SK-N-SH (cell line): ENCODE measurements around the gene LEFTY1. TPM values are rescaled to one million over a fixed set of nuclear protein-coding genes. Genes with fewer than 3 reads are reported as not detected.

Source experiments
- CTCF ChIA-PET: fragments of 300-600, 350-600 bp; formaldehyde crosslinking; extraction: SDS; loops from one replicate; lab custom pipeline; 2021; lab: Yijun Ruan, JAX
- POLR2A ChIA-PET: fragments of 350-600 bp; sonication (Branson Sonifier 250); formaldehyde crosslinking; extraction: SDS; loops from one replicate; lab custom pipeline; 2020; ENCODE audit warnings: antibody characterized with exemption, inconsistent platforms; lab: Yijun Ruan, JAX
- DNase-seq: peaks from one replicate; pipeline ENCODE4 v3.0.0; 2012
- H2AFZ ChIP-seq: fragments of 200-600 bp; sonication (generic); 2 replicates; pipeline ENCODE4 v1.8.1; 2016; ENCODE audit warnings: antibody characterized with exemption, mild to moderate bottlenecking, low read depth
- H3F3A ChIP-seq: fragments of 200-600 bp; sonication (generic); replicated peaks from 2 replicates; pipeline ENCODE3; 2016; ENCODE audit warnings: antibody characterized with exemption, mild to moderate bottlenecking; ENCODE audit not compliant: insufficient read depth
- H3K27ac ChIP-seq, 2 experiments: fragments of 200-500 bp in 1 of 2; fragments of 200-600 bp in 1 of 2; sonication (Bioruptor generic) in 1 of 2; sonication (generic), shearing (Covaris generic) in 1 of 2; 2 replicates each; pipeline versions ENCODE4 v1.5.1 to v1.6.1; 2014 to 2016; ENCODE audit warnings: low read depth in 2 of 2, inconsistent platforms in 1 of 2, low read length in 1 of 2, mild to moderate bottlenecking in 1 of 2, mixed read lengths in 1 of 2
- H3K27me3 ChIP-seq: fragments of 200-600 bp; sonication (generic), shearing (Covaris generic); 2 replicates; pipeline ENCODE4 v1.6.1; 2016; ENCODE audit warnings: mixed run types; ENCODE audit not compliant: insufficient read depth
- H3K36me3 ChIP-seq, 2 experiments: fragments of 200-500 bp in 1 of 2; fragments of 200-600 bp in 1 of 2; sonication (Bioruptor generic) in 1 of 2; sonication (generic) in 1 of 2; replicated peaks in 1 of 2; 2 replicates each; pipeline versions ENCODE3 to v1.5.1; 2014 to 2016; ENCODE audit warnings: low read length in 1 of 2, mild to moderate bottlenecking in 1 of 2; ENCODE audit not compliant: insufficient read depth in 2 of 2, control insufficient read depth in 1 of 2
- H3K4me1 ChIP-seq, 2 experiments: fragments of 200-500 bp in 1 of 2; fragments of 200-600 bp in 1 of 2; sonication (Bioruptor generic) in 1 of 2; sonication (generic), shearing (Covaris generic) in 1 of 2; 2 replicates each; pipeline versions ENCODE4 v1.5.1 to v1.6.1; 2014 to 2016; ENCODE audit warnings: low read depth in 1 of 2, low read length in 1 of 2, mixed run types in 1 of 2; ENCODE audit not compliant: insufficient read depth in 2 of 2, control insufficient read depth in 1 of 2
- H3K4me2 ChIP-seq: fragments of 200-600 bp; sonication (generic), shearing (Covaris generic); 2 replicates; pipeline ENCODE4 v1.6.1; 2017; ENCODE audit warnings: mixed run types
- H3K4me3 ChIP-seq, 2 experiments: fragments of 200-500 bp in 1 of 2; fragments of 200-600 bp in 1 of 2; sonication (Bioruptor generic) in 1 of 2; sonication (generic), shearing (Covaris generic) in 1 of 2; 2 replicates each; pipeline versions ENCODE4 v1.5.1 to v1.8.1; 2014 to 2016; ENCODE audit warnings: low read depth in 2 of 2, inconsistent platforms in 1 of 2, low read length in 1 of 2, mild to moderate bottlenecking in 1 of 2, mixed read lengths in 1 of 2, moderate library complexity in 1 of 2
- H3K79me2 ChIP-seq: fragments of 200-600 bp; sonication (generic); 2 replicates; pipeline ENCODE4 v1.8.1; 2017; ENCODE audit warnings: mild to moderate bottlenecking; ENCODE audit not compliant: insufficient read depth
- H3K9ac ChIP-seq: fragments of 200-600 bp; sonication (generic); 2 replicates; pipeline ENCODE4 v1.6.1; 2017; ENCODE audit warnings: mixed run types
- H3K9me2 ChIP-seq: fragments of 200-600 bp; sonication (generic); 2 replicates; pipeline ENCODE4 v1.6.1; 2017; ENCODE audit warnings: mixed run types
- H3K9me3 ChIP-seq: fragments of 200-600 bp; sonication (generic); 2 replicates; pipeline ENCODE4 v1.6.1; 2017; ENCODE audit warnings: mixed run types, mild to moderate bottlenecking, moderate library complexity
- H4K20me1 ChIP-seq: fragments of 200-600 bp; sonication (generic); 2 replicates; pipeline ENCODE4 v1.6.1; 2017; ENCODE audit warnings: mild to moderate bottlenecking, mixed run types; ENCODE audit not compliant: insufficient read depth
- CHD2 ChIP-seq: fragments of 150-350 bp; IDR thresholded peaks from 2 replicates; pipeline ENCODE4 v1.6.1; 2018; ENCODE audit warnings: low read length; ENCODE audit not compliant: partially characterized antibody
- CTCF ChIP-seq: fragments of 200-600 bp; sonication (generic); IDR thresholded peaks from 2 replicates; pipeline ENCODE4 v1.6.1; 2017; ENCODE audit warnings: antibody characterized with exemption, mild to moderate bottlenecking, moderate library complexity
- EP300 ChIP-seq, 2 experiments: IDR thresholded peaks; 2 replicates each; pipeline versions ENCODE4 v1.4.0 to v1.6.1; 2012; ENCODE audit warnings: borderline replicate concordance in 1 of 2, low read depth in 1 of 2, low read length in 1 of 2
- FOSL2 ChIP-seq: IDR thresholded peaks from 2 replicates; pipeline ENCODE4 v1.4.0; 2012; ENCODE audit warnings: low read depth, mild to moderate bottlenecking, moderate library complexity, borderline replicate concordance
- JUND ChIP-seq: IDR thresholded peaks from 2 replicates; pipeline ENCODE4 v1.4.0; 2012
- MXI1 ChIP-seq: IDR thresholded peaks from 2 replicates; pipeline ENCODE4 v1.6.1; 2012; ENCODE audit warnings: mild to moderate bottlenecking, low read depth, low read length, improper control_type of control experiment
- NFIC ChIP-seq: IDR thresholded peaks from 2 replicates; pipeline ENCODE4 v1.4.0; 2012; ENCODE audit warnings: borderline replicate concordance
- NRF1 ChIP-seq: IDR thresholded peaks from 2 replicates; pipeline ENCODE4 v1.6.1; 2012; ENCODE audit warnings: low read depth, mild to moderate bottlenecking, low read length
- POLR2AphosphoS5 ChIP-seq: IDR thresholded peaks from 2 replicates; pipeline ENCODE4 v1.6.1; 2012; ENCODE audit warnings: low read depth, low read length
- RCOR1 ChIP-seq: fragments of 150-350 bp; IDR thresholded peaks from 2 replicates; pipeline ENCODE4 v1.6.1; 2017; ENCODE audit warnings: antibody characterized with exemption, low read length
- REST ChIP-seq: IDR thresholded peaks from 2 replicates; pipeline ENCODE4 v1.6.1; 2012; ENCODE audit warnings: mild to moderate bottlenecking, low read depth, low read length, moderate library complexity
- RFX5 ChIP-seq: IDR thresholded peaks from 2 replicates; pipeline ENCODE4 v1.6.1; 2012; ENCODE audit warnings: mild to moderate bottlenecking, improper control_type of control experiment, low read length
- SIN3A ChIP-seq: IDR thresholded peaks from 2 replicates; pipeline ENCODE4 v1.6.1; 2012; ENCODE audit warnings: low read depth, mild to moderate bottlenecking, low read length, moderate library complexity, borderline replicate concordance
- TAF1 ChIP-seq: IDR thresholded peaks from 2 replicates; pipeline ENCODE4 v1.6.1; 2012; ENCODE audit warnings: low read depth, mild to moderate bottlenecking, low read length, moderate library complexity, borderline replicate concordance
- TCF12 ChIP-seq: IDR thresholded peaks from 2 replicates; pipeline ENCODE4 v1.4.0; 2012
- TEAD4 ChIP-seq: IDR thresholded peaks from 2 replicates; pipeline ENCODE4 v1.4.0; 2012; ENCODE audit warnings: mild to moderate bottlenecking, borderline replicate concordance; ENCODE audit not compliant: insufficient read depth
- USF1 ChIP-seq: IDR thresholded peaks from 2 replicates; pipeline ENCODE4 v1.4.0; 2012; ENCODE audit warnings: low read depth, borderline replicate concordance
- YY1 ChIP-seq: IDR thresholded peaks from 2 replicates; pipeline ENCODE4 v1.4.0; 2012; ENCODE audit warnings: low read depth, mild to moderate bottlenecking
- ZBTB33 ChIP-seq: IDR thresholded peaks from 2 replicates; pipeline ENCODE4 v1.4.0; 2012; ENCODE audit warnings: low read depth, borderline replicate concordance
- WGBS: methylation state at CpG from one replicate; pipeline ENCODE4 v1.1.6; 2017; ENCODE audit warnings: low lambda C conversion rate; 5-methylcytosine and 5-hydroxymethylcytosine counted together
- polyA plus RNA-seq, 3 experiments: library from polyadenylated mRNA; depleted of rRNA; stranded (reverse); fragments of >200 nt; gene quantifications; 2 replicates each; pipeline ENCODE4 v1.2.3, GENCODE V29; 2012

The LEFTY1 gene
- polyA plus RNA-seq, 1 of the 3 experiments (the other 2 are of a cell fraction): 0.07 TPM

GRCh38 chr1:225848030-225848955 is 40.7 kb downstream of the LEFTY1 start:
- Histone ChIP-seq H3K79me2 (no peaks in the 10 kb centered on the region), H3K4me1 (peaks cover 0 to 11% of the 10 kb centered on the region in 2 experiments; a peak in 1 of 4 replicates), H3K4me2 (no peak overlapping the region), H3K4me3 (no peak overlapping the region), H3K36me3 (peaks cover 0 to 25% of the 10 kb centered on the region in 2 experiments), H3K27ac (no peak overlapping the region), H3K27me3 (no peaks in the 10 kb centered on the region), H3K9me3 (no peaks in the 10 kb centered on the region), H4K20me1 (no peaks in the 10 kb centered on the region), H3F3A (no peaks in the 10 kb centered on the region), H2AFZ (no peak overlapping the region), H3K9me2 (no peaks in the 10 kb centered on the region), H3K9ac (no peak overlapping the region)
- TF ChIP-seq NFIC (no peak), RFX5 (no peak), TEAD4 (no peak), CHD2 (no peak), NRF1 (no peak), FOSL2 (no peak), ZBTB33 (no peak), POLR2AphosphoS5 (no peak), MXI1 (no peak), EP300 (IDR thresholded peaks at IDR 0.05; ENCODE audit: borderline replicate concordance in 1 of 2, low read depth in 1 of 2, low read length in 1 of 2) (no peak), SIN3A (no peak), JUND (no peak), TCF12 (no peak), RCOR1 (no peak), YY1 (no peak), REST (no peak), CTCF (no peak), USF1 (no peak), TAF1 (no peak)
- WGBS: 87% methylated on average over 11 of the region's 16 CpGs
- ChIA-PET POLR2A (no interaction called here), CTCF (interaction anchor here (0.6 to 2.6 kb wide), 2 partner anchors 21 to 374 kb away, joined by 3 to 17 read pairs; no protein-coding TSS in a partner anchor)
- DNase-seq: no peak
